Suprapubic skin (tissue), 4 donors: Measurements from ENCODE around the gene PLCB1. TPM values are rescaled to one million over a fixed set of nuclear protein-coding genes. Genes with fewer than 3 reads are reported as not detected.

ENCODE experiments used
- DNase-seq, 2 donors: peaks; one replicate each; pipeline ENCODE4 v3.0.0-alpha.2; 2019; ENCODE audit warnings: low spot score in 2 of 2
- H3K27ac ChIP-seq: fragments of 200-600 bp; sonication (generic); one replicate; pipeline ENCODE4 v1.5.1; 2019
- H3K27me3 ChIP-seq: fragments of 200-600 bp; sonication (generic); one replicate; pipeline ENCODE4 v1.5.1; 2019
- H3K36me3 ChIP-seq: fragments of 200-600 bp; sonication (generic); one replicate; pipeline ENCODE4 v1.5.1; 2019
- H3K4me1 ChIP-seq: fragments of 200-600 bp; sonication (generic); one replicate; pipeline ENCODE4 v1.5.1; 2019
- H3K4me3 ChIP-seq: fragments of 200-600 bp; sonication (generic); one replicate; pipeline ENCODE4 v1.5.1; 2019; ENCODE audit warnings: mild to moderate bottlenecking
- H3K9me3 ChIP-seq: fragments of 200-600 bp; sonication (generic); one replicate; pipeline ENCODE4 v1.5.1; 2019
- EP300 ChIP-seq: sonication (generic); formaldehyde crosslinking; IDR thresholded peaks from one replicate; pipeline ENCODE4 v1.6.1; 2017; ENCODE audit warnings: antibody characterized with exemption
- POLR2A ChIP-seq, 2 donors: fragments of 450-650 bp; IDR thresholded peaks; one replicate each; pipeline ENCODE4 v1.6.1; 2017; ENCODE audit warnings: antibody characterized with exemption in 2 of 2, mild to moderate bottlenecking in 2 of 2, moderate library complexity in 2 of 2
- POLR2AphosphoS5 ChIP-seq, 3 donors: sonication (generic); formaldehyde crosslinking; IDR thresholded peaks; one replicate each; pipeline ENCODE4 v1.6.1; 2017; ENCODE audit warnings: antibody characterized with exemption in 3 of 3
- WGBS: methylation state at CpG from one replicate; pipeline ENCODE4 v1.1.5; 2018; 5-methylcytosine and 5-hydroxymethylcytosine counted together
- total RNA-seq, 4 donors: library from RNA; depleted of rRNA; stranded (reverse); fragments of >200 nt; gene quantifications; one replicate each; pipeline ENCODE4 v1.1.0, GENCODE V29; 2016
- TF ChIP-seq, protein P1 (sequence below), 2 donors: fragments of 200-600 bp in 1 of 2; fragments of 450-650 bp in 1 of 2; sonication (generic) in 1 of 2; IDR thresholded peaks; one replicate each; pipeline ENCODE4 v1.5.1; 2016 to 2019; ENCODE audit warnings: antibody characterized with exemption in 2 of 2, mild to moderate bottlenecking in 1 of 2, moderate library complexity in 1 of 2

PLCB1 gene
- total RNA-seq, 4 donors from 2014 or later: 3.9 to 15.6 (median 6.7) TPM

DNA sequence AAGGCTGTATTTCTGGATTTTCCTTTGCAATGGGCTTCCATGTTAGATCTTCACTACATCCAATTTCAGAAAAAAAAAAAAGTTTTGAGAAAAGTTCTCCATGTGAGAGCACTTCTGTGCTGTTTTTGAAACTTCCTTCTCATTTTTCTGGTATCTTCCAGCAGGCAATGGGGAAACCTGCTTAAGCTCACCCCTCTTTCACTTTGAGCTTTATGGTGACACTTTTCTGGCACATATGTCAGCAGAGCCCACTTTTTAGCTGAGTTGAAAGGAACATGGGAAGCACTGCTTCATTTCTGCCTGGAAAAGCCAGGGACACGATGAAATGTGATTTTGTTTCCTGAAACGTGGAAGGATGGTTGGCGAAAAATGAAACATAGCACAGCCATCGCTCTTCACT, 293.7 kb downstream of the PLCB1 start:
- H3K27ac ChIP-seq: no peak overlapping the region
- H3K36me3 ChIP-seq: no peaks in the 10 kb centered on the region
- no peaks in the 10 kb centered on the region for H3K4me1 ChIP-seq
- H3K9me3 ChIP-seq: no peaks in the 10 kb centered on the region
- no peak for DNase-seq
- TF ChIP-seq POLR2AphosphoS5 (IDR thresholded peaks at IDR 0.05) (no peak), POLR2A (IDR thresholded peaks at IDR 0.05) (no peak), EP300 (no peak)
- TF ChIP-seq, protein P1, sequence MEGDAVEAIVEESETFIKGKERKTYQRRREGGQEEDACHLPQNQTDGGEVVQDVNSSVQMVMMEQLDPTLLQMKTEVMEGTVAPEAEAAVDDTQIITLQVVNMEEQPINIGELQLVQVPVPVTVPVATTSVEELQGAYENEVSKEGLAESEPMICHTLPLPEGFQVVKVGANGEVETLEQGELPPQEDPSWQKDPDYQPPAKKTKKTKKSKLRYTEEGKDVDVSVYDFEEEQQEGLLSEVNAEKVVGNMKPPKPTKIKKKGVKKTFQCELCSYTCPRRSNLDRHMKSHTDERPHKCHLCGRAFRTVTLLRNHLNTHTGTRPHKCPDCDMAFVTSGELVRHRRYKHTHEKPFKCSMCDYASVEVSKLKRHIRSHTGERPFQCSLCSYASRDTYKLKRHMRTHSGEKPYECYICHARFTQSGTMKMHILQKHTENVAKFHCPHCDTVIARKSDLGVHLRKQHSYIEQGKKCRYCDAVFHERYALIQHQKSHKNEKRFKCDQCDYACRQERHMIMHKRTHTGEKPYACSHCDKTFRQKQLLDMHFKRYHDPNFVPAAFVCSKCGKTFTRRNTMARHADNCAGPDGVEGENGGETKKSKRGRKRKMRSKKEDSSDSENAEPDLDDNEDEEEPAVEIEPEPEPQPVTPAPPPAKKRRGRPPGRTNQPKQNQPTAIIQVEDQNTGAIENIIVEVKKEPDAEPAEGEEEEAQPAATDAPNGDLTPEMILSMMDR (IDR thresholded peaks at IDR 0.05): no peak
- no peaks in the 10 kb centered on the region for H3K27me3 ChIP-seq
- H3K4me3 ChIP-seq: no peak overlapping the region
- WGBS: 86% methylated on average over 4 of the region's 4 CpGs

DNA sequence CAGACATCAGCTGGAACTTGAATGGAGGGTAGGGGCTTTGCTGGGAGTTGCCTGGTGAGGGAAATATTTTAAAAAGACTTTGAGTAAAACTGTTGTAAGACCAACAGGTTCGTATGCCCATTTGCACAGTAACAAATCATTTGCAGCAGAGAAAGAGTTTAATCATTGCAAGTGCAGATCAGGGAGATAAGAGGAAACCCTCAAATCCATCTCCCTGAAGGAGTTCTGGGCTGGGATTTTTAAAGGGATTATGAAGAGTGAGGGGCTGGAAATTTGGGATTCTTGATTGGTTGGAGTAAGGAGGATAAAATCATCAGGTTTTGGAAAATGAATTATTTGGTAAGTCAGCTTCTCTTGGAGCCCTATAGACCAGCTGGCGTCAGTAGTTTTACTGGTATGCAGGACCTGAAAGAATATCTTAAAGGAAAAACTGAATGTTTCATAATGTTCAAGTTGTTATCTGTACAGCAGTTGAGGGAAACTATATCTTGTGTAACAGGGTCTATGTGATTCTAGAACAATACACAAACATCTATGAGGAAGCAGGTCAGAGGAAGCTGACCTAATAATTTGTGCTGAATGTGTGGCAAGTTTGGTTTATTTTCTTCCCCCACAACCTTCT, 295.5 kb downstream of the PLCB1 start:
- 55% methylated on average over 2 of the region's 2 CpGs for WGBS
- TF ChIP-seq POLR2A (IDR thresholded peaks at IDR 0.05): no peak
- TF ChIP-seq, protein P1 (IDR thresholded peaks at IDR 0.05): no peak
- TF ChIP-seq EP300: no peak
- TF ChIP-seq POLR2AphosphoS5 (IDR thresholded peaks at IDR 0.05): no peak
- no peak overlapping the region for H3K4me3 ChIP-seq
- no peak overlapping the region for H3K27ac ChIP-seq
- no peaks in the 10 kb centered on the region for H3K36me3 ChIP-seq
- no peak for DNase-seq
- no peaks in the 10 kb centered on the region for H3K9me3 ChIP-seq
- H3K4me1 ChIP-seq: peaks cover 12% of the 10 kb centered on the region
- H3K27me3 ChIP-seq: no peaks in the 10 kb centered on the region

DNA sequence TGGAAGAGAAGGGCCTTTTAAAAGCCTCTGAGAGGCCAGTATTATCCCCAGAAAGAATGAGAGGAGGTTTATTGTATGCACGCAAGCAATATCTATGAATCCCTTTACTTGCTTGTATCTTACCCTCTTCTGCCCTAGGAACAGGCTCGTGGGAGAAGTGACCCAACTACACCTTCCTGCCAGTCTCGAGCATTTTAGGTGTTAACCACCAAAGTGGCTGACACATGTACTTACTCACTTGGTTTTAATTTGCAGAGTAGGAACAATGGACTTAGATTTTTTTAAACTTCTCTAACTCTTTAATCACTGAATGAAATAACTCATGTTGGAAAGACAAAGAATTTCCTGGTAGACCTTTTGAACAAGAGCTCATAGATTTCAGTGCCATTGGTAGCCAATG, 296.9 kb downstream of the PLCB1 start:
- no peak for TF ChIP-seq POLR2A (IDR thresholded peaks at IDR 0.05)
- TF ChIP-seq, protein P1 (IDR thresholded peaks at IDR 0.05): no peak
- no peak for TF ChIP-seq EP300
- TF ChIP-seq POLR2AphosphoS5 (IDR thresholded peaks at IDR 0.05): no peak
- DNase-seq: no peak
- Histone ChIP-seq H3K4me3 (no peak overlapping the region), H3K9me3 (no peaks in the 10 kb centered on the region), H3K27ac (no peak overlapping the region), H3K4me1 (peaks cover 12% of the 10 kb centered on the region), H3K27me3 (no peaks in the 10 kb centered on the region), H3K36me3 (no peaks in the 10 kb centered on the region)
- 73% methylated on average over 3 of the region's 3 CpGs for WGBS

DNA sequence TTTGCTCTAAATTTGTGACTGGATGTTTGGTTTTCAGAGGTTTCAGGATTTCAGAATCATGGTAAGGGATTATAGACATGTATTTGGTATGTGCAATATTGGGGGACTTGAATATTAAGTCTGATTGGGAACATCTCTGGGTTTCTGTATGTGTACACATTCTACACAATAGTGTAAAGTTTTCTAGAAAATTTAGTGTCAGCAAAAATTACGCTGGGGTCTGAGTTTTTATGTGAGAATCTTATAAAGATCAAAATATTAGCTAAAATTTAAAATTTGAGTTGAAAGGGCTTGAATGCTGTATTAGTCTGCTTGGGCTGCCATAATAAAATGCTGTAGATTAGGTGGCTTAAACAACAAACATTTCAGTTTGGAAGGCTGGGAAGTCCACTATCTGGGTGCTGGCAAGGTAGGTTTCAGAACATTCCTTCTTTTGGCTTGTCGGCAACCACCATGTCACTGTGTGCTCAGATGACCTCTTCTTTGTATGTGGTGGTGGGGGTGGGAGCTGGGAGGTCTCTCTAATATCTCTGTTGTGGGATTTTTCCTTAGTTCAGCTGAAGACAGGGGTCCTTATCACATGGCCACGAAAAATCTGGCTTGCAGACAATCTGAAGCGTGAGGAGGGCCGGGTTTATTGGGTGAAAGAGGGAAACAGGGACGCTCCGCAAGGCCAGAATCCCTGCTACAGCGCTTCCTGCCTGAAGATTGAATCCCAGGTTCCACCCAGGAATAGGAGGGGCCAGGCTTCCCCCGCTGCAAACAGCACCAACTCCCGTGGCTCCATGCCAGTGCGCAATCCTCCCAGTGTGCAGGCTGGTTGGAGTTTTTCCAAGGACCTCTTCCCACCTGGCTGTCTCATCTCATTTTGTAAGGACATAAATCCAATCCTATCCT, 299.7 kb downstream of the PLCB1 start:
- no peak overlapping the region for H3K4me3 ChIP-seq
- DNase-seq: no peak
- no peak overlapping the region for H3K27ac ChIP-seq

More for the DNA sequence above, 299.7 kb downstream of the PLCB1 start:
- Histone ChIP-seq H3K9me3 (no peaks in the 10 kb centered on the region), H3K4me1 (peaks cover 12% of the 10 kb centered on the region), H3K27me3 (no peaks in the 10 kb centered on the region), H3K36me3 (no peaks in the 10 kb centered on the region)
- TF ChIP-seq, protein P1 (IDR thresholded peaks at IDR 0.05): no peak
- no peak for TF ChIP-seq POLR2AphosphoS5 (IDR thresholded peaks at IDR 0.05)
- no peak for TF ChIP-seq EP300
- no peak for TF ChIP-seq POLR2A (IDR thresholded peaks at IDR 0.05)
- WGBS: 55% methylated on average over 11 of the region's 11 CpGs
